HEK293 (cell line): Measurements from ENCODE around the gene PRKG1.

Experiments
- CTCF ChIA-PET: fragments of 350-600 bp; formaldehyde crosslinking; extraction: SDS; loops from one replicate; lab custom pipeline; 2021; ENCODE audit warnings: antibody characterized with exemption; lab: Yijun Ruan, JAX
- POLR2A ChIA-PET: fragments of 300-600 bp; formaldehyde crosslinking; extraction: SDS; loops from one replicate; lab custom pipeline; 2020; ENCODE audit warnings: antibody characterized with exemption, inconsistent platforms; lab: Yijun Ruan, JAX
- H3K27ac ChIP-seq: fragments of 200-500 bp; sonication (Bioruptor generic); 2 replicates; pipeline ENCODE4 v1.5.1; 2014; ENCODE audit warnings: low read depth, low read length, control low read depth, inconsistent platforms; ENCODE audit errors: extremely low read depth
- H3K36me3 ChIP-seq, 2 experiments: fragments of 200-500 bp in 1 of 2; sonication (Bioruptor generic) in 1 of 2; 1 replicate in 1 of 2; 2 replicates in 1 of 2; pipeline ENCODE4 v1.5.1; 2014 to 2017; ENCODE audit warnings: inconsistent platforms in 2 of 2, low read length in 2 of 2; ENCODE audit not compliant: control insufficient read depth in 2 of 2, insufficient read depth in 1 of 2
- H3K4me1 ChIP-seq: fragments of 200-500 bp; sonication (Bioruptor generic); 2 replicates; pipeline ENCODE4 v1.5.1; 2014; ENCODE audit warnings: mild to moderate bottlenecking, low read length, inconsistent platforms; ENCODE audit not compliant: control insufficient read depth, insufficient read depth
- H3K4me3 ChIP-seq: 2 replicates; pipeline ENCODE4 v1.5.1; 2011; ENCODE audit warnings: low read depth, mild to moderate bottlenecking, control low read depth, low read length, moderate library complexity
- H3K9me3 ChIP-seq: fragments of 200-500 bp; sonication (Bioruptor generic); 2 replicates; pipeline ENCODE4 v1.5.1; 2014; ENCODE audit warnings: low read depth, low read length, inconsistent platforms; ENCODE audit not compliant: control insufficient read depth, insufficient read depth
- AEBP2 ChIP-seq: fragments of 450-650 bp; formaldehyde crosslinking; IDR thresholded peaks from 2 replicates; pipeline ENCODE4 v1.5.1; 2016; ENCODE audit warnings: missing biosample characterization, missing genetic modification characterization, borderline replicate concordance
- EGR2 ChIP-seq: fragments of 450-650 bp; formaldehyde crosslinking; IDR thresholded peaks from 2 replicates; pipeline ENCODE4 v1.5.1; 2016; ENCODE audit warnings: low read depth, missing biosample characterization, missing genetic modification characterization
- GLIS2 ChIP-seq: fragments of 450-650 bp; formaldehyde crosslinking; IDR thresholded peaks from 2 replicates; pipeline ENCODE4 v1.5.1; 2016; ENCODE audit warnings: missing biosample characterization, missing genetic modification characterization
- HOXC10 ChIP-seq: sonication (generic); formaldehyde crosslinking; IDR thresholded peaks from 2 replicates; pipeline ENCODE4 v1.8.1; 2023; ENCODE audit warnings: mild to moderate bottlenecking, missing genetic modification reagents
- KLF17 ChIP-seq: fragments of 450-650 bp; formaldehyde crosslinking; IDR thresholded peaks from 2 replicates; pipeline ENCODE4 v1.5.1; 2016; ENCODE audit warnings: missing biosample characterization, missing genetic modification characterization
- KLF7 ChIP-seq: fragments of 450-650 bp; formaldehyde crosslinking; IDR thresholded peaks from 2 replicates; pipeline ENCODE4 v1.5.1; 2016; ENCODE audit warnings: missing biosample characterization, missing genetic modification characterization, borderline replicate concordance
- MYNN ChIP-seq: fragments of 450-650 bp; formaldehyde crosslinking; IDR thresholded peaks from 2 replicates; pipeline ENCODE4 v1.5.1; 2016; ENCODE audit warnings: missing biosample characterization, missing genetic modification characterization, borderline replicate concordance
- PRDM4 ChIP-seq: fragments of 450-650 bp; formaldehyde crosslinking; IDR thresholded peaks from 2 replicates; pipeline ENCODE4 v1.5.1; 2017; ENCODE audit warnings: missing biosample characterization, missing genetic modification characterization
- ZBTB21 ChIP-seq: fragments of 450-650 bp; formaldehyde crosslinking; IDR thresholded peaks from 2 replicates; pipeline ENCODE4 v1.5.1; 2017; ENCODE audit warnings: missing biosample characterization, missing genetic modification characterization
- ZBTB8A ChIP-seq: fragments of 450-650 bp; formaldehyde crosslinking; IDR thresholded peaks from 2 replicates; pipeline ENCODE4 v1.5.1; 2016; ENCODE audit warnings: missing biosample characterization, missing genetic modification characterization
- ZFP37 ChIP-seq: fragments of 450-650 bp; formaldehyde crosslinking; IDR thresholded peaks from 2 replicates; pipeline ENCODE4 v1.5.1; 2016; ENCODE audit warnings: missing biosample characterization, missing genetic modification characterization
- ZFP41 ChIP-seq: fragments of 450-650 bp; formaldehyde crosslinking; IDR thresholded peaks from 2 replicates; pipeline ENCODE4 v1.5.1; 2016; ENCODE audit warnings: missing biosample characterization, missing genetic modification characterization, borderline replicate concordance
- ZNF146 ChIP-seq: fragments of 450-650 bp; formaldehyde crosslinking; IDR thresholded peaks from 2 replicates; pipeline ENCODE4 v1.5.1; 2016; ENCODE audit warnings: missing biosample characterization, missing genetic modification characterization
- ZNF16 ChIP-seq: fragments of 450-650 bp; formaldehyde crosslinking; IDR thresholded peaks from 2 replicates; pipeline ENCODE4 v1.5.1; 2016; ENCODE audit warnings: low read depth, missing biosample characterization, missing genetic modification characterization
- ZNF23 ChIP-seq: fragments of 450-650 bp; formaldehyde crosslinking; IDR thresholded peaks from 2 replicates; pipeline ENCODE4 v1.5.1; 2016; ENCODE audit warnings: missing biosample characterization, missing genetic modification characterization, borderline replicate concordance
- ZNF266 ChIP-seq: fragments of 450-650 bp; formaldehyde crosslinking; IDR thresholded peaks from 2 replicates; pipeline ENCODE4 v1.5.1; 2016; ENCODE audit warnings: missing biosample characterization, missing genetic modification characterization, low read depth
- ZNF398 ChIP-seq: fragments of 450-650 bp; formaldehyde crosslinking; IDR thresholded peaks from 2 replicates; pipeline ENCODE4 v1.5.1; 2017; ENCODE audit warnings: missing biosample characterization, missing genetic modification characterization
- ZNF423 ChIP-seq: fragments of 450-650 bp; formaldehyde crosslinking; IDR thresholded peaks from 2 replicates; pipeline ENCODE4 v1.5.1; 2016; ENCODE audit warnings: missing biosample characterization, missing genetic modification characterization
- ZNF501 ChIP-seq: fragments of 450-650 bp; formaldehyde crosslinking; IDR thresholded peaks from 2 replicates; pipeline ENCODE4 v1.5.1; 2016; ENCODE audit warnings: missing biosample characterization, missing genetic modification characterization
- ZNF510 ChIP-seq: fragments of 450-650 bp; formaldehyde crosslinking; IDR thresholded peaks from 2 replicates; pipeline ENCODE4 v1.5.1; 2018; ENCODE audit warnings: mild to moderate bottlenecking, missing genetic modification characterization, missing biosample characterization; ENCODE audit not compliant: insufficient replicate concordance
- ZNF558 ChIP-seq: fragments of 450-650 bp; formaldehyde crosslinking; IDR thresholded peaks from 2 replicates; pipeline ENCODE4 v1.5.1; 2016; ENCODE audit warnings: missing biosample characterization, missing genetic modification characterization
- ZNF561 ChIP-seq: fragments of 450-650 bp; IDR thresholded peaks from 2 replicates; pipeline ENCODE4 v1.5.1; 2018; ENCODE audit warnings: missing biosample characterization, missing genetic modification characterization, borderline replicate concordance
- ZNF571 ChIP-seq: fragments of 450-650 bp; formaldehyde crosslinking; IDR thresholded peaks from 2 replicates; pipeline ENCODE4 v1.5.0; 2017; ENCODE audit warnings: missing biosample characterization, missing genetic modification characterization
- ZNF623 ChIP-seq: fragments of 450-650 bp; formaldehyde crosslinking; IDR thresholded peaks from 2 replicates; pipeline ENCODE4 v1.5.1; 2016; ENCODE audit warnings: missing biosample characterization, missing genetic modification characterization
- ZNF654 ChIP-seq: fragments of 450-650 bp; formaldehyde crosslinking; IDR thresholded peaks from 2 replicates; pipeline ENCODE4 v1.5.1; 2016; ENCODE audit warnings: low read depth, missing biosample characterization, missing genetic modification characterization
- ZNF664 ChIP-seq: fragments of 450-650 bp; formaldehyde crosslinking; IDR thresholded peaks from 2 replicates; pipeline ENCODE4 v1.5.1; 2016; ENCODE audit warnings: missing biosample characterization, missing genetic modification characterization
- ZNF677 ChIP-seq: fragments of 450-650 bp; IDR thresholded peaks from 2 replicates; pipeline ENCODE4 v1.5.0; 2018; ENCODE audit warnings: missing biosample characterization, mild to moderate bottlenecking, missing genetic modification characterization, moderate library complexity
- ZNF837 ChIP-seq: fragments of 450-650 bp; formaldehyde crosslinking; IDR thresholded peaks from 2 replicates; pipeline ENCODE4 v1.5.1; 2016; ENCODE audit warnings: missing biosample characterization, missing genetic modification characterization
- ZSCAN4 ChIP-seq: fragments of 450-650 bp; formaldehyde crosslinking; IDR thresholded peaks from 2 replicates; pipeline ENCODE4 v1.5.1; 2017; ENCODE audit warnings: missing biosample characterization, missing genetic modification characterization
- ZSCAN5A ChIP-seq: fragments of 450-650 bp; formaldehyde crosslinking; IDR thresholded peaks from 2 replicates; pipeline ENCODE4 v1.5.1; 2016; ENCODE audit warnings: missing biosample characterization, missing genetic modification characterization
- ZXDB ChIP-seq: fragments of 450-650 bp; formaldehyde crosslinking; IDR thresholded peaks from 2 replicates; pipeline ENCODE4 v1.5.1; 2016; ENCODE audit warnings: missing biosample characterization, missing genetic modification characterization

PRKG1 gene

GRCh38 chr10:52245547-52245946 lies 1171.3 kb downstream of the PRKG1 start:
- ChIA-PET CTCF (no interaction called here), POLR2A (no interaction called here)
- H3K27ac ChIP-seq: no peak overlapping the region
- no peaks in the 10 kb centered on the region for H3K9me3 ChIP-seq
- no peaks in the 10 kb centered on the region for H3K4me1 ChIP-seq
- H3K4me3 ChIP-seq: no peak overlapping the region
- H3K36me3 ChIP-seq: no peaks in the 10 kb centered on the region
- no peak for TF ChIP-seq PRDM4 (tag by site-specific recombination)
- TF ChIP-seq HOXC10 (CRISPR knock-in tag): no peak
- TF ChIP-seq ZNF398 (tag by site-specific recombination): no peak
- no peak for TF ChIP-seq ZNF571 (tag by site-specific recombination)
- peak; percentile 76 for TF ChIP-seq ZBTB8A
- peak; percentile 89 for TF ChIP-seq ZNF510 (tag by site-specific recombination)
- TF ChIP-seq ZNF146: no peak
- peak; percentile 79 for TF ChIP-seq ZNF558 (tag by site-specific recombination)
- TF ChIP-seq AEBP2 (tag by site-specific recombination): 0 out of 2 replicates have a peak, but pooled peaks have one; percentile 68
- TF ChIP-seq ZSCAN5A (tag by site-specific recombination): no peak
- 0 out of 2 replicates have a peak, but pooled peaks have one; percentile 47 for TF ChIP-seq ZFP37
- peak; percentile 55 for TF ChIP-seq ZBTB21 (tag by site-specific recombination)
- no peak for TF ChIP-seq ZSCAN4 (tag by site-specific recombination)
- no peak for TF ChIP-seq GLIS2 (tag by site-specific recombination)
- TF ChIP-seq ZNF561: no peak
- no peak for TF ChIP-seq ZFP41 (tag by site-specific recombination)
- no peak for TF ChIP-seq MYNN
- no peak for TF ChIP-seq ZNF16 (tag by site-specific recombination)
- no peak for TF ChIP-seq ZNF677 (tag by site-specific recombination)
- TF ChIP-seq KLF17 (tag by site-specific recombination): no peak
- peak; percentile 75 for TF ChIP-seq ZNF664
- TF ChIP-seq ZNF837 (tag by site-specific recombination): no peak
- TF ChIP-seq ZNF423 (tag by site-specific recombination): no peak
- peak; percentile 74 for TF ChIP-seq ZNF623
- TF ChIP-seq ZNF654 (tag by site-specific recombination): peak; percentile 44
- peak; percentile 51; the same call in 1 of the 2 replicates for TF ChIP-seq ZNF501 (tag by site-specific recombination)
- 0 out of 2 replicates have a peak, but pooled peaks have one; percentile 20 for TF ChIP-seq KLF7 (tag by site-specific recombination)
- no peak for TF ChIP-seq ZNF23 (tag by site-specific recombination)
- TF ChIP-seq ZXDB (tag by site-specific recombination): peak; percentile 73
- TF ChIP-seq ZNF266 (tag by site-specific recombination): peak; percentile 75
- TF ChIP-seq EGR2 (tag by site-specific recombination): no peak
